H1 (cell line): Measurements from ENCODE around the gene SYNPR. TPM values are rescaled to one million over a fixed set of nuclear protein-coding genes. Genes with fewer than 3 reads are reported as not detected.

Experiments
- CTCF ChIA-PET: fragments of 300-600 bp; sonication (Branson Sonifier 250); formaldehyde crosslinking; loops from one replicate; lab custom pipeline; 2021; ENCODE audit not compliant: partially characterized antibody; lab: Charles Lee
- POLR2A ChIA-PET: fragments of 300-600 bp; sonication (Branson Sonifier 250); formaldehyde crosslinking; loops from one replicate; lab custom pipeline; 2021; ENCODE audit warnings: inconsistent platforms; ENCODE audit not compliant: partially characterized antibody; lab: Charles Lee
- DNase-seq, 2 experiments: peaks; one replicate each; pipeline versions ENCODE4 v3.0.0 to v3.0.0-alpha.2; 2010 to 2022; ENCODE audit warnings: low spot score in 2 of 2, low read depth in 1 of 2, mixed read lengths in 1 of 2
- FAIRE-seq: peaks from 2 replicates; lab custom pipeline; 2011; peaks lifted over from hg19 to GRCh38; lab: Jason Lieb, UNC
- H2AFZ ChIP-seq: 2 replicates; pipeline ENCODE4 v1.8.1; 2012; ENCODE audit warnings: low read length, inconsistent platforms
- H2AK5ac ChIP-seq: 2 replicates; pipeline ENCODE4 v1.6.1; 2013; ENCODE audit warnings: low read depth, low read length
- H2BK120ac ChIP-seq: replicated peaks from 2 replicates; pipeline ENCODE3; 2013; ENCODE audit warnings: low read depth, low read length, inconsistent platforms
- H2BK12ac ChIP-seq: 2 replicates; pipeline ENCODE4 v1.6.1; 2013; ENCODE audit warnings: low read depth, low read length
- H2BK15ac ChIP-seq: 2 replicates; pipeline ENCODE4 v1.6.1; 2013; ENCODE audit warnings: low read length
- H2BK20ac ChIP-seq: 2 replicates; pipeline ENCODE4 v1.6.1; 2013; ENCODE audit warnings: low read length
- H2BK5ac ChIP-seq: 2 replicates; pipeline ENCODE4 v1.6.1; 2013; ENCODE audit warnings: low read depth, low read length
- H3K14ac ChIP-seq: 2 replicates; pipeline ENCODE4 v1.6.1; 2013; ENCODE audit warnings: inconsistent platforms; ENCODE audit not compliant: insufficient read length
- H3K18ac ChIP-seq: 2 replicates; pipeline ENCODE4 v1.6.1; 2013; ENCODE audit warnings: low read length; ENCODE audit errors: extremely low read depth
- H3K23ac ChIP-seq: 2 replicates; pipeline ENCODE4 v1.6.1; 2013; ENCODE audit warnings: inconsistent platforms; ENCODE audit not compliant: insufficient read length
- H3K23me2 ChIP-seq: 2 replicates; pipeline ENCODE4 v1.6.1; 2013; ENCODE audit warnings: low read depth, low read length
- H3K27ac ChIP-seq: 2 replicates; pipeline ENCODE4 v1.6.1; 2011; ENCODE audit warnings: low read depth, low read length, inconsistent platforms
- H3K27me3 ChIP-seq, 4 experiments: replicated peaks in 1 of 4; 1 replicate in 1 of 4; 2 replicates in 3 of 4; pipeline versions ENCODE4 v1.6.1 to v1.8.1; 2011 to 2013; ENCODE audit warnings: low read length in 3 of 4, mild to moderate bottlenecking in 3 of 4, inconsistent platforms in 2 of 4, mixed read lengths in 2 of 4, moderate library complexity in 1 of 4; ENCODE audit not compliant: control insufficient read depth in 3 of 4, insufficient read depth in 3 of 4; ENCODE audit errors: extremely low read depth in 1 of 4
- H3K36me3 ChIP-seq, 4 experiments: 2 replicates each; pipeline versions ENCODE4 v1.6.1 to v1.8.1; 2011 to 2013; ENCODE audit warnings: mild to moderate bottlenecking in 4 of 4, low read length in 3 of 4, moderate library complexity in 2 of 4, control low read depth in 1 of 4, inconsistent platforms in 1 of 4; ENCODE audit not compliant: insufficient read depth in 4 of 4, control insufficient read depth in 2 of 4
- H3K4ac ChIP-seq: replicated peaks from 2 replicates; pipeline ENCODE3; 2013; ENCODE audit warnings: low read length, low read depth, mixed read lengths, inconsistent platforms; ENCODE audit not compliant: insufficient read length
- H3K4me1 ChIP-seq, 4 experiments: replicated peaks in 1 of 4; 1 replicate in 1 of 4; 2 replicates in 3 of 4; pipeline versions ENCODE4 v1.6.1 to v1.8.1; 2011 to 2013; ENCODE audit warnings: low read length in 3 of 4, inconsistent platforms in 2 of 4, mixed read lengths in 1 of 4; ENCODE audit not compliant: insufficient read depth in 4 of 4, control insufficient read depth in 3 of 4
- H3K4me2 ChIP-seq, 2 experiments: 2 replicates each; pipeline versions ENCODE4 v1.6.1 to v1.8.1; 2011 to 2013; ENCODE audit warnings: low read depth in 2 of 2, low read length in 2 of 2, control low read depth in 1 of 2, inconsistent platforms in 1 of 2, mild to moderate bottlenecking in 1 of 2; ENCODE audit not compliant: insufficient read depth in 1 of 2
- H3K4me3 ChIP-seq, 4 experiments: fragments of 200-600, 300-600 bp in 1 of 4; sonication (generic), shearing (Covaris generic), sonication (Bioruptor Twin) in 1 of 4; 2 replicates each; pipeline versions ENCODE4 v1.5.1 to v1.8.1; 2011 to 2016; ENCODE audit warnings: low read length in 4 of 4, low read depth in 3 of 4, control low read depth in 2 of 4, inconsistent platforms in 2 of 4, mild to moderate bottlenecking in 2 of 4, mixed read lengths in 1 of 4, moderate library complexity in 1 of 4; ENCODE audit not compliant: insufficient read depth in 2 of 4; ENCODE audit errors: extremely low read depth in 1 of 4
- H3K56ac ChIP-seq: replicated peaks from 2 replicates; pipeline ENCODE3; 2013; ENCODE audit warnings: low read depth, mild to moderate bottlenecking, mixed read lengths, low read length, inconsistent platforms; ENCODE audit not compliant: insufficient read length
- H3K79me1 ChIP-seq: 2 replicates; pipeline ENCODE4 v1.6.1; 2013; ENCODE audit warnings: low read depth, low read length, control low read depth
- H3K79me2 ChIP-seq, 2 experiments: 2 replicates each; pipeline versions ENCODE4 v1.6.1 to v1.8.1; 2012 to 2013; ENCODE audit warnings: low read length in 2 of 2, mild to moderate bottlenecking in 2 of 2, inconsistent platforms in 1 of 2; ENCODE audit not compliant: insufficient read depth in 2 of 2, control insufficient read depth in 1 of 2
- H3K9ac ChIP-seq, 4 experiments: replicated peaks in 1 of 4; 1 replicate in 1 of 4; 2 replicates in 3 of 4; pipeline versions ENCODE4 v1.6.1 to v1.8.1; 2011 to 2013; ENCODE audit warnings: low read depth in 3 of 4, low read length in 3 of 4, control low read depth in 2 of 4, mild to moderate bottlenecking in 2 of 4, moderate library complexity in 2 of 4, inconsistent platforms in 1 of 4; ENCODE audit errors: extremely low read depth in 1 of 4
- H3K9me3 ChIP-seq, 2 experiments: 2 replicates each; pipeline versions ENCODE4 v1.6.1 to v1.8.1; 2012 to 2013; ENCODE audit warnings: mild to moderate bottlenecking in 2 of 2, moderate library complexity in 2 of 2, control low read depth in 1 of 2, inconsistent platforms in 1 of 2, low read depth in 1 of 2, low read length in 1 of 2, mixed read lengths in 1 of 2; ENCODE audit not compliant: insufficient read depth in 2 of 2
- H4K20me1 ChIP-seq, 2 experiments: replicated peaks in 1 of 2; 2 replicates each; pipeline versions ENCODE3 to v1.8.1; 2011 to 2013; ENCODE audit warnings: inconsistent platforms in 2 of 2, low read length in 2 of 2, mild to moderate bottlenecking in 1 of 2; ENCODE audit not compliant: insufficient read depth in 2 of 2, control insufficient read depth in 1 of 2
- H4K5ac ChIP-seq: 2 replicates; pipeline ENCODE4 v1.6.1; 2013; ENCODE audit warnings: low read length, low read depth, mixed read lengths, inconsistent platforms; ENCODE audit not compliant: insufficient read length
- H4K8ac ChIP-seq: 2 replicates; pipeline ENCODE4 v1.8.0; 2013; ENCODE audit warnings: mild to moderate bottlenecking, moderate library complexity, low read length, inconsistent platforms; ENCODE audit not compliant: insufficient read depth; ENCODE audit errors: extremely low read depth
- H4K91ac ChIP-seq: replicated peaks from 2 replicates; pipeline ENCODE3; 2013; ENCODE audit warnings: low read length, mixed read lengths, inconsistent platforms; ENCODE audit not compliant: insufficient read length
- ASH2L ChIP-seq: fragments of 200-600, 300-600 bp; sonication (generic); IDR thresholded peaks from one replicate; pipeline ENCODE4 v1.7.1; 2017; ENCODE audit warnings: low read length
- CTBP2 ChIP-seq: IDR thresholded peaks from 2 replicates; pipeline ENCODE4 v1.7.0; 2011; ENCODE audit warnings: borderline replicate concordance, mild to moderate bottlenecking, moderate library complexity, mixed read lengths, low read length; ENCODE audit not compliant: insufficient read depth, insufficient read length
- EGR1 ChIP-seq: IDR thresholded peaks from 2 replicates; pipeline ENCODE4 v1.6.1; 2011; ENCODE audit warnings: low read depth, low read length, borderline replicate concordance
- KDM1A ChIP-seq: fragments of 200-600, 300-600 bp; sonication (generic); IDR thresholded peaks from 2 replicates; pipeline ENCODE4 v1.7.1; 2016; ENCODE audit warnings: mild to moderate bottlenecking, low read length, borderline replicate concordance
- NANOG ChIP-seq: IDR thresholded peaks from 2 replicates; pipeline ENCODE4 v1.6.1; 2011; ENCODE audit warnings: low read length, low read depth, mild to moderate bottlenecking, inconsistent platforms; ENCODE audit not compliant: insufficient read depth, poor library complexity, severe bottlenecking
- RBBP5 ChIP-seq: IDR thresholded peaks from 2 replicates; pipeline ENCODE4 v1.7.1; 2012; ENCODE audit warnings: low read depth, mild to moderate bottlenecking, inconsistent platforms, low read length, moderate library complexity, borderline replicate concordance
- RXRA ChIP-seq: IDR thresholded peaks from 2 replicates; pipeline ENCODE4 v1.6.1; 2011; ENCODE audit warnings: low read depth, mild to moderate bottlenecking, low read length, moderate library complexity; ENCODE audit not compliant: insufficient read depth
- SIN3A ChIP-seq, 2 experiments: IDR thresholded peaks in 1 of 2; conservative IDR thresholded peaks in 1 of 2; 2 replicates each; pipeline ENCODE4 v1.6.1; 2011 to 2012; ENCODE audit warnings: low read length in 2 of 2, improper control_type of control experiment in 1 of 2, low read depth in 1 of 2, mild to moderate bottlenecking in 1 of 2
- SRF ChIP-seq: IDR thresholded peaks from 2 replicates; pipeline ENCODE4 v1.6.1; 2011; ENCODE audit warnings: mild to moderate bottlenecking, low read depth, low read length, moderate library complexity
- TAF7 ChIP-seq: optimal IDR thresholded peaks from 2 replicates; pipeline ENCODE3; 2011; ENCODE audit warnings: low read depth, mild to moderate bottlenecking, inconsistent platforms, low read length, moderate library complexity, borderline replicate concordance
- WGBS, 2 experiments: shearing (Covaris generic) in 1 of 2; methylation state at CpG; one replicate each; pipeline versions ENCODE4 v1.1.6 to v1.1.7; 2013 to 2015; ENCODE audit warnings: low lambda C conversion rate in 2 of 2, mixed read lengths in 2 of 2, inconsistent platforms in 1 of 2, low coverage in 1 of 2, missing lambda C conversion rate in 1 of 2; ENCODE audit not compliant: insufficient replicate concordance in 2 of 2, insufficient coverage in 1 of 2, insufficient read length in 1 of 2; ENCODE audit errors: extremely low coverage in 1 of 2, missing lambda C conversion rate in 1 of 2; 5-methylcytosine and 5-hydroxymethylcytosine counted together
- polyA plus RNA-seq, 7 experiments: library from polyadenylated mRNA; depleted of rRNA in 3 of 7; stranded (reverse) in 5 of 7; unstranded in 2 of 7; fragments of >200 nt in 5 of 7; fragments of 200-250 nt in 2 of 7; gene quantifications; 1 replicate in 5 of 7; 2 replicates in 1 of 7; 4 replicates in 1 of 7; pipeline versions ENCODE4 v1.2.1 to v1.2.3, GENCODE V29; 2011 to 2013; ENCODE audit warnings: missing spikeins in 2 of 7, mixed read lengths in 2 of 7
- total RNA-seq: library from RNA; stranded (reverse); fragmentation: NEBNext Ultra II Directional; extraction: Animal tissue kit (Norgen Biotek cat#: 25700); gene quantifications from 2 replicates; pipeline ENCODE4 v1.2.1, GENCODE V29; 2021
- TF ChIP-seq, protein P1 (sequence below): IDR thresholded peaks from 2 replicates; pipeline ENCODE4 v1.6.1; 2012; ENCODE audit warnings: inconsistent platforms

SYNPR gene
- total and polyA plus RNA-seq, 2 of the 8 experiments (the other 6 are each of a cell fraction or from before 2014, with no cell fraction given): 0.39 to 0.99 TPM

DNA sequence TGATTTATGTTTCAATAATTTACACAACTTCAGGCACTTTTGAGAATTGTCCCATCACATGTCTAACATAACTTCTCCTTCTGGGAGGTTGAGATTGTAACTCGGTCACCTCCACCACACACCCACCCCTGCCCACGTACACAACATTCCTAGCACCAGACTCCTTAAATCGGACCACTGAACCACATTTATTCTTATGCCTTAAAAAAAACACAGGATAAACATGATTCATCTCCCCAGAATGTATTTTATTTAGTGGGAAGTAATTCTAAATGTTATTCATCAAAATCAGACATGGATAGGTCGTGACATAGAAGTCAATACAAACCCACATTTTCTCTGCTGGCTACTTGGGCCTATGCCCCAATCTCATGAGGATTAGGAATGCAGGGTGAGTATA, 377.4 kb downstream of the SYNPR start:
- 84% methylated on average over 4 of the region's 4 CpGs; no CpG with 5 or more reads in 1 of the 2 experiments for WGBS, 2 experiments
- Histone ChIP-seq H2AFZ (no peak overlapping the region), H2BK120ac (no peak overlapping the region), H2BK15ac (no peak overlapping the region), H3K4me2 (no peak overlapping the region), H2BK12ac (no peak overlapping the region), H3K23ac (no peak overlapping the region), H3K27me3 (no peaks in the 10 kb centered on the region), H3K79me2 (no peaks in the 10 kb centered on the region), H3K9ac (no peak overlapping the region), H2AK5ac (no peak overlapping the region), H4K8ac (no peak overlapping the region), H2BK20ac (no peak overlapping the region), H3K36me3 (no peaks in the 10 kb centered on the region), H3K4me1 (no peaks in the 10 kb centered on the region), H3K23me2 (no peaks in the 10 kb centered on the region; the same call in 1 of the 2 replicates), H3K56ac (no peak overlapping the region), H3K18ac (no peak overlapping the region), H4K20me1 (no peaks in the 10 kb centered on the region), H3K4me3 (no peak overlapping the region), H3K9me3 (no peaks in the 10 kb centered on the region), H3K4ac (no peak overlapping the region), H3K79me1 (no peaks in the 10 kb centered on the region), H3K27ac (no peak overlapping the region), H3K14ac (no peak overlapping the region), H4K5ac (no peak overlapping the region), H4K91ac (no peak overlapping the region), H2BK5ac (no peak overlapping the region)
- TF ChIP-seq RXRA (no peak), SRF (no peak), EGR1 (no peak), RBBP5 (no peak), CTBP2 (no peak), SIN3A (conservative IDR thresholded peaks at IDR 0.05 in 1 of 2, IDR thresholded peaks at IDR 0.05 in 1 of 2; ENCODE audit: low read depth in 1 of 2, low read length in 2 of 2) (no peak), ASH2L (no peak), KDM1A (no peak), TAF7 (no peak), NANOG (no peak)
- TF ChIP-seq, protein P1, sequence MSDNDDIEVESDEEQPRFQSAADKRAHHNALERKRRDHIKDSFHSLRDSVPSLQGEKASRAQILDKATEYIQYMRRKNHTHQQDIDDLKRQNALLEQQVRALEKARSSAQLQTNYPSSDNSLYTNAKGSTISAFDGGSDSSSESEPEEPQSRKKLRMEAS: no peak
- DNase-seq: no peak
- ChIA-PET CTCF (interaction anchor here (0.8 to 1.9 kb wide), 2 partner anchors 14 to 305 kb away, joined by 3 to 7 read pairs; no protein-coding TSS in a partner anchor), POLR2A (no interaction called here)
- no peak for FAIRE-seq
